B cell (primary cell): ENCODE data around the gene HESX1. TPM values are rescaled to one million over a fixed set of nuclear protein-coding genes. Genes with fewer than 3 reads are reported as not detected.

Source experiments
- ATAC-seq: fragments of 200-7000 bp; cut with Tn5 transposase; one replicate; pipeline ENCODE4 v1.10.0; 2021; ENCODE audit warnings: low read depth, mild to moderate bottlenecking, moderate number of reproducible peaks, moderate library complexity
- CTCF ChIA-PET: fragments of 350-600 bp; sonication (Branson Sonifier 250); formaldehyde crosslinking; loops from one replicate; lab custom pipeline; 2021; ENCODE audit warnings: antibody characterized with exemption, inconsistent platforms; lab: Charles Lee
- POLR2A ChIA-PET: fragments of 350-600 bp; sonication (Branson Sonifier 250); formaldehyde crosslinking; loops from one replicate; lab custom pipeline; 2021; ENCODE audit warnings: antibody characterized with exemption; lab: Charles Lee
- DNase-seq: peaks from one replicate; pipeline ENCODE4 v3.0.0; 2013
- H2AFZ ChIP-seq: 2 replicates; pipeline ENCODE4 v1.6.1; 2012; ENCODE audit warnings: mild to moderate bottlenecking, low read depth, low read length; ENCODE audit not compliant: insufficient read depth, poor library complexity, severe bottlenecking
- H3K27ac ChIP-seq, 2 donors: 1 replicate in 1 of 2; 2 replicates in 1 of 2; pipeline ENCODE4 v1.5.1; 2012 to 2013; ENCODE audit warnings: low read length in 2 of 2, mild to moderate bottlenecking in 2 of 2, moderate library complexity in 1 of 2
- H3K27me3 ChIP-seq, 4 experiments: fragments of 200-600 bp in 1 of 4; sonication (generic) in 1 of 4; replicated peaks in 1 of 4; 1 replicate in 2 of 4; 2 replicates in 2 of 4; pipeline versions ENCODE4 v1.6.1 to v1.7.0; 2013 to 2016; ENCODE audit warnings: low read length in 3 of 4, mild to moderate bottlenecking in 2 of 4, mixed read lengths in 1 of 4, moderate library complexity in 1 of 4; ENCODE audit not compliant: insufficient read depth in 4 of 4, control insufficient read depth in 3 of 4; ENCODE audit errors: control extremely low read depth in 1 of 4
- H3K36me3 ChIP-seq, 2 experiments: replicated peaks in 1 of 2; 1 replicate in 1 of 2; 2 replicates in 1 of 2; pipeline versions ENCODE4 v1.6.1 to v1.7.1; 2013; ENCODE audit warnings: low read length in 1 of 2; ENCODE audit not compliant: insufficient read depth in 2 of 2, control insufficient read depth in 1 of 2; ENCODE audit errors: control extremely low read depth in 1 of 2, extremely low read depth in 1 of 2
- H3K4me1 ChIP-seq, 2 donors: fragments of 200-600 bp in 1 of 2; sonication (generic) in 1 of 2; 1 replicate in 1 of 2; 2 replicates in 1 of 2; pipeline versions ENCODE4 v1.5.1 to v1.6.1; 2013 to 2017; ENCODE audit warnings: low read length in 2 of 2; ENCODE audit not compliant: control insufficient read depth in 2 of 2, insufficient read depth in 2 of 2
- H3K4me2 ChIP-seq: replicated peaks from 2 replicates; pipeline ENCODE3; 2012; ENCODE audit warnings: mild to moderate bottlenecking, low read depth, low read length; ENCODE audit not compliant: poor library complexity, severe bottlenecking
- H3K4me3 ChIP-seq, 5 experiments: fragments of 200-600 bp in 1 of 5; sonication (generic) in 1 of 5; 1 replicate in 3 of 5; 2 replicates in 2 of 5; pipeline versions ENCODE4 v1.5.1 to v1.7.0; 2011 to 2016; ENCODE audit warnings: low read length in 4 of 5, mild to moderate bottlenecking in 4 of 5, low read depth in 2 of 5, control low read depth in 1 of 5, moderate library complexity in 1 of 5; ENCODE audit not compliant: insufficient read depth in 1 of 5; ENCODE audit errors: control extremely low read depth in 1 of 5, extremely low read depth in 1 of 5
- H3K79me2 ChIP-seq: fragments of 200-600 bp; sonication (generic); one replicate; pipeline ENCODE4 v1.6.0; 2016; ENCODE audit warnings: low read length; ENCODE audit not compliant: control insufficient read depth, insufficient read depth
- H3K9ac ChIP-seq: fragments of 200-600 bp; sonication (generic); 2 replicates; pipeline ENCODE4 v1.6.1; 2017; ENCODE audit warnings: mild to moderate bottlenecking, low read length, moderate library complexity
- H3K9me3 ChIP-seq, 3 donors: one replicate each; pipeline versions ENCODE4 v1.6.1 to v1.7.1; 2013; ENCODE audit warnings: low read length in 2 of 3; ENCODE audit not compliant: control insufficient read depth in 2 of 3, insufficient read depth in 1 of 3; ENCODE audit errors: control extremely low read depth in 1 of 3
- H4K20me1 ChIP-seq: 2 replicates; pipeline ENCODE4 v1.6.0; 2012; ENCODE audit warnings: mild to moderate bottlenecking, low read length; ENCODE audit not compliant: insufficient read depth, control insufficient read depth, poor library complexity, severe bottlenecking
- H3K27ac Mint-ChIP-seq: one replicate; pipeline ENCODE4 v1.8.0; 2021; ENCODE audit warnings: mixed read lengths
- H3K27me3 Mint-ChIP-seq: one replicate; pipeline ENCODE4 v1.8.0; 2021; ENCODE audit warnings: mixed read lengths
- H3K4me1 Mint-ChIP-seq: one replicate; pipeline ENCODE4 v1.8.0; 2021; ENCODE audit warnings: mixed read lengths
- H3K4me3 Mint-ChIP-seq: one replicate; pipeline ENCODE4 v1.8.0; 2021; ENCODE audit warnings: mixed read lengths
- H3K9me3 Mint-ChIP-seq: one replicate; pipeline ENCODE4 v1.8.0; 2022; ENCODE audit warnings: mixed read lengths; ENCODE audit not compliant: insufficient read depth
- EZH2 ChIP-seq: IDR thresholded peaks from 2 replicates; pipeline ENCODE4 v1.6.1; 2012; ENCODE audit warnings: borderline replicate concordance, low read depth, mild to moderate bottlenecking, moderate library complexity, low read length; ENCODE audit not compliant: insufficient read depth, poor library complexity, severe bottlenecking
- WGBS: methylation state at CpG from one replicate; pipeline ENCODE4 v1.1.5; 2013; ENCODE audit warnings: missing lambda C conversion rate; ENCODE audit not compliant: insufficient coverage; 5-methylcytosine and 5-hydroxymethylcytosine counted together
- intact Hi-C: fragments of 100-400 bp; cut with micrococcal nuclease; formaldehyde crosslinking; loops from one replicate; pipeline ENCODE4 v1.10.0; 2022
- polyA plus RNA-seq: library from polyadenylated mRNA; depleted of rRNA; stranded (reverse); fragments of >200 nt; gene quantifications from 2 replicates; pipeline ENCODE4 v1.2.3, GENCODE V29; 2012
- total RNA-seq, 2 donors: library from RNA; stranded (reverse); fragments of 120-200 nt in 1 of 2; gene quantifications; 1 replicate in 1 of 2; 2 replicates in 1 of 2; pipeline versions ENCODE4 v1.2.3 to v1.2.4, GENCODE V29; 2013 to 2022
- TF ChIP-seq, protein P1 (sequence below): fragments of 200-600 bp; IDR thresholded peaks from one replicate; pipeline ENCODE4 v1.8.0; 2022; ENCODE audit warnings: antibody characterized with exemption, mild to moderate bottlenecking

The HESX1 gene
- total and polyA plus RNA-seq, 2 donors (not counting 1 experiment from before 2014, with no cell fraction given): 0.39 to 2.1 TPM

DNA sequence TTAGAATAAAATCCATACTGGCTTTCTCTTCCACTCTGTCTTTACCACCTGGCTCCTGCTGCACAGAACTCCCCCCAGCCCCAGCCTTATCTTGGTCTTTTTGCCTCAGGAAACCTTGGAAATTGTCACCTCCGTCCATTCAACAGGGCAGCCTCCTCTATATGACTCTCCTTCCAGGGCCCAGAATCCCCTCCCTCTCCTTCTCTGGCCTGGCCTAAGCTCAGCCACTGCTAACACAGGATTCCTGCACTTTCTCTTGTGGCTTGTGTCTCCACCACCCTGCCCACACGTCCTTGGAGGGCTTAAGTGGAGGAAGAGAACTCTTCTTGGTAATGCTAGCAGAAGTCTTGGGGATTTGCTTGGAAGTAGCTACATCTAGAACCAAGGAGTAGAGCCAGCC, 33.1 kb downstream of the HESX1 start:
- Mint-ChIP-seq H3K27me3 (peaks cover 57% of the 10 kb centered on the region), H3K4me1 (peaks cover 15% of the 10 kb centered on the region), H3K4me3 (peak overlapping the region; percentile 17), H3K27ac (no peak overlapping the region), H3K9me3 (no peaks in the 10 kb centered on the region)
- TF ChIP-seq, protein P1, sequence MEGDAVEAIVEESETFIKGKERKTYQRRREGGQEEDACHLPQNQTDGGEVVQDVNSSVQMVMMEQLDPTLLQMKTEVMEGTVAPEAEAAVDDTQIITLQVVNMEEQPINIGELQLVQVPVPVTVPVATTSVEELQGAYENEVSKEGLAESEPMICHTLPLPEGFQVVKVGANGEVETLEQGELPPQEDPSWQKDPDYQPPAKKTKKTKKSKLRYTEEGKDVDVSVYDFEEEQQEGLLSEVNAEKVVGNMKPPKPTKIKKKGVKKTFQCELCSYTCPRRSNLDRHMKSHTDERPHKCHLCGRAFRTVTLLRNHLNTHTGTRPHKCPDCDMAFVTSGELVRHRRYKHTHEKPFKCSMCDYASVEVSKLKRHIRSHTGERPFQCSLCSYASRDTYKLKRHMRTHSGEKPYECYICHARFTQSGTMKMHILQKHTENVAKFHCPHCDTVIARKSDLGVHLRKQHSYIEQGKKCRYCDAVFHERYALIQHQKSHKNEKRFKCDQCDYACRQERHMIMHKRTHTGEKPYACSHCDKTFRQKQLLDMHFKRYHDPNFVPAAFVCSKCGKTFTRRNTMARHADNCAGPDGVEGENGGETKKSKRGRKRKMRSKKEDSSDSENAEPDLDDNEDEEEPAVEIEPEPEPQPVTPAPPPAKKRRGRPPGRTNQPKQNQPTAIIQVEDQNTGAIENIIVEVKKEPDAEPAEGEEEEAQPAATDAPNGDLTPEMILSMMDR: no peak
- no peak for TF ChIP-seq EZH2
- Histone ChIP-seq H3K27ac (no peak overlapping the region), H3K4me3 (no peak overlapping the region), H3K4me2 (no peak overlapping the region), H4K20me1 (no peaks in the 10 kb centered on the region), H3K9ac (no peak overlapping the region), H3K27me3 (peaks cover 0 to 63% (median 32%) of the 10 kb centered on the region in 4 experiments), H2AFZ (no peak overlapping the region), H3K36me3 (no peaks in the 10 kb centered on the region), H3K9me3 (peaks cover 0 to 4% (median 0%) of the 10 kb centered on the region in 3 donors), H3K79me2 (no peaks in the 10 kb centered on the region), H3K4me1 (peaks cover 20 to 27% of the 10 kb centered on the region in 2 donors)
- ChIA-PET CTCF (no interaction called here), POLR2A (no interaction called here)
- ATAC-seq (no peak), DNase-seq (no peak)
- intact Hi-C loops: loop anchor here (10.0 kb wide), 1 partner anchor 838 kb away; the partner anchor contains the start of gene FLNB
- WGBS: 50% methylated on average over 1 of the region's 2 CpGs

DNA sequence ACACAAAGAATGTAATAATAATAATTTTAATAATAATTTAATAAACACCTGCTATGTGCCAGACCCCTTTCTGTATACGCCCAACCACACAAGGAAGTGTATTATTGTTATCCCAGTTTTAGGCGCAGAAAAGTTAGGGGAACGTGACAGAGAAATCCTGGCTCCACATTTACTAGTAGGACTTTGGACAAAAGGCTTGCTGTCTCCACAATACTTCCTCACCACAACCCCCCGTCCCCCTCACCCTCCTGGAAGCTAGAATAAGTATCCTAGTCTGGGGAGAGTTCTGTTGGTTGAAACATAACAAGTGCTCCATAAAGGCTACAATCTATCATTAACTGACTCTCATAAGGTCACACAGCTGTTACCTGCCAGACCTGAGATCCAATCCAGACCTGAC, 34.1 kb downstream of the HESX1 start:
- CTCF ChIA-PET: interaction anchor here (1.0 to 1.1 kb wide), 2 partner anchors 14 to 463 kb away, joined by 3 read pairs; no protein-coding TSS in a partner anchor
- Mint-ChIP-seq H3K27ac (no peak overlapping the region), H3K27me3 (peaks cover 56% of the 10 kb centered on the region), H3K4me1 (peaks cover 15% of the 10 kb centered on the region), H3K4me3 (peak overlapping the region; percentile 81), H3K9me3 (no peaks in the 10 kb centered on the region)
- intact Hi-C loops: loop anchor here (2.0 to 10.0 kb wide), 3 partner anchors 391 to 839 kb away; partner anchors contain the start of genes DENND6A, FLNB and PDE12
- no peaks in the 10 kb centered on the region for H3K36me3 ChIP-seq
- TF ChIP-seq EZH2: no peak
- TF ChIP-seq, protein P1: no peak
- H3K27ac ChIP-seq: no peak overlapping the region
- peak overlapping the region; percentile 86 for H3K4me2 ChIP-seq
- peaks cover 0 to 4% (median 0%) of the 10 kb centered on the region in 3 donors for H3K9me3 ChIP-seq
- H2AFZ ChIP-seq: no peak overlapping the region
- peak overlapping the region in 1 of 5 experiments; percentile 57 for H3K4me3 ChIP-seq
- DNase-seq (no peak), ATAC-seq (no peak)
- H3K79me2 ChIP-seq: no peaks in the 10 kb centered on the region
- POLR2A ChIA-PET: no interaction called here
- peaks cover 19 to 27% of the 10 kb centered on the region in 2 donors for H3K4me1 ChIP-seq
- H3K9ac ChIP-seq: no peak overlapping the region
- H4K20me1 ChIP-seq: no peaks in the 10 kb centered on the region
- H3K27me3 ChIP-seq: peaks cover 0 to 71% (median 32%) of the 10 kb centered on the region in 4 experiments
- WGBS: no CpG with 5 or more reads among the region's 4 CpGs
